ENCODE measurements around the gene PHF21A.

The PHF21A gene

GRCh38 chr11:45885274-45885920, 235.9 kb downstream of the PHF21A start, which contains the start of gene MAPK8IP1:
Gene MAPK8IP1 (plus strand): TSS chr11:45885651. CDS start chr11:45885821, 170 bp downstream.
- DNase-seq (ENCODE audit: low read depth in 2 of 2) = no peak

DNA sequence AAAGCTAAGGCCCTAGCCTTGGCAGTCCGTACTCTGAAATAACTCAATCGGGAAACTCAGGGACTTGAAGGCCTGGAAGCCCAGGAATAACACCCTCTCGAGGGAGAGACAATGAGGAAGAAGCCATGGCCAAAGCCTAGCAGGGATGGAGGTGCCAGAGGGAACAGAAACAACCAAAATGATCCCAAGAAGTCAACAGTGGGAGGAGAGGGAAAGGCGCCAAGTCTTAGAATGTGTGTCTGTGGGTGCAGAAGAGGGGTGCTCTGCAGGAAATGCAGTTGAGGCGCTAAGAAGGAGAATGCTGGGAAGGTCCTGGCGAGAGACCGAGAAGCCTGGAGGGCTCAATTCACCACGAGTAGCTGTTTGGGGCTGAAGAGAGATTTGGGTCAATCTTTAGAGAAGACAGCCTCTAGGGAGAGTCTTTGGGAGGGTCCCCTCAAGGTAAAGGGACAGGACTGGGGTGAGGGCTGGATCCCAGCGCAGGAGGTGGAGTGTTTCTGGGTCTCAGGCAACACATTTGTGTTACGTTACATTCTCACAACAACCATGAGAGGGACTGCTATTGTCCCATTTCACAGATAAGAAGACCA, 236.6 kb downstream of the PHF21A start:
- no peak for DNase-seq (ENCODE audit: low read depth in 2 of 2)
